KMS-11 (cell line): Measurements from ENCODE around the gene SLC34A1.
"Not testable (repeated sequence)": the region's sequence is repeated elsewhere in the genome, so short reads cannot be mapped to it uniquely, and the experiment has no call there.

Experiments
- H2AFZ ChIP-seq: fragments of 200-600 bp; sonication (generic); 2 replicates; pipeline ENCODE4 v1.6.1; 2016; ENCODE audit warnings: antibody characterized with exemption, mixed run types, low read depth
- H3K27ac ChIP-seq: fragments of 200-600 bp; sonication (generic); 2 replicates; pipeline ENCODE4 v1.6.1; 2016; ENCODE audit warnings: mild to moderate bottlenecking, mixed run types
- H3K27me3 ChIP-seq: fragments of 200-600 bp; sonication (generic); 2 replicates; pipeline ENCODE4 v1.6.1; 2017; ENCODE audit warnings: mild to moderate bottlenecking, low read depth, mixed run types, moderate library complexity; ENCODE audit not compliant: insufficient read depth
- H3K36me3 ChIP-seq: fragments of 200-600 bp; sonication (generic); 2 replicates; pipeline ENCODE4 v1.6.1; 2017; ENCODE audit warnings: mild to moderate bottlenecking, mixed run types; ENCODE audit not compliant: insufficient read depth
- H3K4me1 ChIP-seq: fragments of 200-600 bp; sonication (generic); 2 replicates; pipeline ENCODE4 v1.6.1; 2016; ENCODE audit warnings: mild to moderate bottlenecking, low read depth, mixed run types; ENCODE audit not compliant: poor library complexity, severe bottlenecking
- H3K4me2 ChIP-seq: fragments of 200-600 bp; sonication (generic); 2 replicates; pipeline ENCODE4 v1.7.0; 2016; ENCODE audit warnings: mild to moderate bottlenecking, mixed run types
- H3K4me3 ChIP-seq: fragments of 200-600 bp; sonication (generic); IDR thresholded peaks from 2 replicates; pipeline ENCODE4 v1.6.1; 2017; ENCODE audit warnings: low read depth, low read length, mixed read lengths; ENCODE audit not compliant: insufficient read depth
- H3K79me2 ChIP-seq: fragments of 200-600 bp; sonication (generic); 2 replicates; pipeline ENCODE4 v1.6.1; 2016; ENCODE audit warnings: low read depth, mixed run types; ENCODE audit not compliant: insufficient read depth
- H3K9ac ChIP-seq: fragments of 200-600 bp; sonication (generic); 2 replicates; pipeline ENCODE4 v1.6.1; 2016; ENCODE audit warnings: mild to moderate bottlenecking, mixed run types
- H4K20me1 ChIP-seq: fragments of 200-600 bp; sonication (generic); 2 replicates; pipeline ENCODE4 v1.6.1; 2016; ENCODE audit warnings: mild to moderate bottlenecking, mixed run types; ENCODE audit not compliant: insufficient read depth
- TF ChIP-seq, protein P1 (sequence below): fragments of 200-600 bp; sonication (generic); conservative IDR thresholded peaks from 2 replicates; pipeline ENCODE4 v1.6.1; 2017; ENCODE audit warnings: low read depth, mild to moderate bottlenecking, antibody characterized with exemption, low read length, moderate library complexity, mixed read lengths

Gene SLC34A1

DNA sequence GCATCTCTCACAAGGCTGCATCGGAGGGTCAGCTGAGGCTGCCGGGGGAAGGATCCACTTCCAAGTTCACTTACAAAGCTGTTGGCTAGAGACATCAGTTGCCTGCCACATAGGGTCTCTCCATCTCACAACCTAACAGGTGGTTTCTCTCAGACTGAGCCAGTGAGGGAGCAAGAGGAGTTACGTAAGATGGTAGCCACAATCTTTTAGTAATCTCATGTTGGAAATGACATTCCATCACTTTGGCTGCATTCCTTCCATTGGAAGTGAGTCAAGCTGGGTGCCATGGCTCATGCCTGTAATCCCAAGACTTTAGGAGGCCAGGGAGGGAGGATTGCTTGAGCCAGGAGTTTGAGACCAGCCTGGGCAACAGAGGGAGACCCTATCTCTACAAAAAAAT, 34.8 kb downstream of the SLC34A1 start:
- H3K36me3 ChIP-seq, result no peaks in the 10 kb centered on the region
- no peaks in the 10 kb centered on the region for H3K79me2 ChIP-seq
- no peak overlapping the region for H3K9ac ChIP-seq
- H4K20me1 ChIP-seq, result no peaks in the 10 kb centered on the region
- H3K4me2 ChIP-seq, result no peak overlapping the region
- TF ChIP-seq, protein P1, sequence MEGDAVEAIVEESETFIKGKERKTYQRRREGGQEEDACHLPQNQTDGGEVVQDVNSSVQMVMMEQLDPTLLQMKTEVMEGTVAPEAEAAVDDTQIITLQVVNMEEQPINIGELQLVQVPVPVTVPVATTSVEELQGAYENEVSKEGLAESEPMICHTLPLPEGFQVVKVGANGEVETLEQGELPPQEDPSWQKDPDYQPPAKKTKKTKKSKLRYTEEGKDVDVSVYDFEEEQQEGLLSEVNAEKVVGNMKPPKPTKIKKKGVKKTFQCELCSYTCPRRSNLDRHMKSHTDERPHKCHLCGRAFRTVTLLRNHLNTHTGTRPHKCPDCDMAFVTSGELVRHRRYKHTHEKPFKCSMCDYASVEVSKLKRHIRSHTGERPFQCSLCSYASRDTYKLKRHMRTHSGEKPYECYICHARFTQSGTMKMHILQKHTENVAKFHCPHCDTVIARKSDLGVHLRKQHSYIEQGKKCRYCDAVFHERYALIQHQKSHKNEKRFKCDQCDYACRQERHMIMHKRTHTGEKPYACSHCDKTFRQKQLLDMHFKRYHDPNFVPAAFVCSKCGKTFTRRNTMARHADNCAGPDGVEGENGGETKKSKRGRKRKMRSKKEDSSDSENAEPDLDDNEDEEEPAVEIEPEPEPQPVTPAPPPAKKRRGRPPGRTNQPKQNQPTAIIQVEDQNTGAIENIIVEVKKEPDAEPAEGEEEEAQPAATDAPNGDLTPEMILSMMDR, result no peak
- no peak overlapping the region for H3K27ac ChIP-seq
- H3K4me1 ChIP-seq, result peaks cover under 1% of the 10 kb centered on the region
- no peak overlapping the region for H3K4me3 ChIP-seq
- H2AFZ ChIP-seq, result no peak overlapping the region
- H3K27me3 ChIP-seq, result no peaks in the 10 kb centered on the region

DNA sequence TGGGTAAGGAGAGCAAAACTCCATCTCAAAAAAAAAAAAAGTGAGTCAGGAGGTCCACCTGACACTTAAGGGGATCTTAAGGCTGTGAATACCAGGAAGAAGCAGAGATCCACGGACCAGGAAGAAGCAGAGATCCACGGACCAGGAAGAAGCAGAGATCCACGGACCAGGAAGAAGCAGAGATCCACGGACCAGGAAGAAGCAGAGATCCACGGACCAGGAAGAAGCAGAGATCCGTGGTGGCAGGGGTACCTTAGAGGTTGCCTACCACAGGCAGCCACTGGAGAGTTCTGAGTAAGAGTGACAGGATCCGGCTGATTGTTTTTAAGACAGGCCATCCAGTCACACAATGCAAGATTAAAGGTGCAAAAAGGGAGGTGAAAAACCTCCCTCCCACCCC, 36.2 kb downstream of the SLC34A1 start:
- H2AFZ ChIP-seq, H4K20me1 ChIP-seq: not testable (repeated sequence)

DNA sequence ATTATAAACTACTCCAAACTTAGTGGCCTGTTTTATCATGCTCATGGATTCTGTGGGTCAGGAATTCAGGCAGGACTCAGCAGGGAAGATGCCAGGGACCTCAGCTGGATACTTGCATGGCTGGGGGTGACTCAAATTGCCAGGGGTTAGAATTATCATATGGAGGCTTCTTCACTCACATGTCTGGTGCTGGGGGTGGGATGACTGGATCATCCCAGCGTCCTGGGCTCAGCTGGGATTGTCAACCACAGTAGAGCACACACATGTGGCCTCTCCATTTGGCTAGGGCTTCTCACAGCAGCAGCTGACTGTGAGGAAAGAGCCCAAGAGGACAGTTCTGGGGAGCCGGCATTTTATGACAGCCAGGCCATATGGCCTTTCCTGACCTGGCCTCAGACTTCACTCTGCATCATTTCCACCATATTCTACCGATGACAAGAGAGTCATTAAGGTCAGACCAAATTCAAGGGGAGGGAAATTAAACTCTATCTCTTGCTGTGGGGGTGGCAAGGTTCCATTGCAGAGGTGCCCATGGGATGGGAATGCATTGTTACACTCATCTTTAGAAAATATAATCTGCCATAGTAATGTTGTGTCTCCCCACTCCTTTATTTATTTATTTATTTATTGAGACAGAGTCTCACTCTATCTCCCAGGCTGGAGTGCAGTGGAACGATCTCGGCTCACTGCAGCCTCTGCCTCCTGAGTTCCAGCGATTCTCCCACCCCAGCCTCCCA, 37.0 kb downstream of the SLC34A1 start:
- peaks cover 8% of the 10 kb centered on the region for H3K4me1 ChIP-seq
- no peak overlapping the region for H3K4me3 ChIP-seq
- no peak overlapping the region for H3K27ac ChIP-seq
- no peaks in the 10 kb centered on the region for H3K79me2 ChIP-seq
- H3K36me3 ChIP-seq, result no peaks in the 10 kb centered on the region
- H3K9ac ChIP-seq, result no peak overlapping the region
- no peaks in the 10 kb centered on the region for H3K27me3 ChIP-seq
- TF ChIP-seq, protein P1, result no peak
- no peak overlapping the region for H2AFZ ChIP-seq
- H3K4me2 ChIP-seq, result no peak overlapping the region
- H4K20me1 ChIP-seq, result no peaks in the 10 kb centered on the region

More for the DNA sequence above, 36.2 kb downstream of the SLC34A1 start:
- not testable (repeated sequence) for H3K4me3 ChIP-seq, H3K4me2 ChIP-seq, H3K79me2 ChIP-seq, H3K27ac ChIP-seq, H3K4me1 ChIP-seq, H3K9ac ChIP-seq, H3K27me3 ChIP-seq, H3K36me3 ChIP-seq

DNA sequence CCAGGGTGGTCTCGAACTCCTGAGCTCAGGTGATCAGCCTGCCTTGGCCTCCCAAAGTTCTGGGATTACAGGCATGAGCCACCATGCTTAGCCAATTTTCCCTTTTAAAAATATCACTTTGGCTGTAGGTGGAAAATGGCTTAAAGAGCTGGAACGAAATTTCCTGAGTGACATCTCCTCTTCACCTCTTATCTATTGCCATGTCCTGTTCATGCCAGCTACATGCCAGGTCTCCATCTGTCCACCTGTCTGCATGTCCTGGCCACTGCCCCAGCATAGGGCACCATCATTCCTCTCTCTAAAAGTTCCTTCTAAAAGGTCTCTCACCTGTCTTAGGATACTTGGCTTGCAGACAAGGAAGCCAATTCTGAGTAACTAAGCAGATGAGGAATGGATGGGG, 39.4 kb downstream of the SLC34A1 start:
- TF ChIP-seq, protein P1, result no peak
- no peaks in the 10 kb centered on the region for H3K79me2 ChIP-seq

DNA sequence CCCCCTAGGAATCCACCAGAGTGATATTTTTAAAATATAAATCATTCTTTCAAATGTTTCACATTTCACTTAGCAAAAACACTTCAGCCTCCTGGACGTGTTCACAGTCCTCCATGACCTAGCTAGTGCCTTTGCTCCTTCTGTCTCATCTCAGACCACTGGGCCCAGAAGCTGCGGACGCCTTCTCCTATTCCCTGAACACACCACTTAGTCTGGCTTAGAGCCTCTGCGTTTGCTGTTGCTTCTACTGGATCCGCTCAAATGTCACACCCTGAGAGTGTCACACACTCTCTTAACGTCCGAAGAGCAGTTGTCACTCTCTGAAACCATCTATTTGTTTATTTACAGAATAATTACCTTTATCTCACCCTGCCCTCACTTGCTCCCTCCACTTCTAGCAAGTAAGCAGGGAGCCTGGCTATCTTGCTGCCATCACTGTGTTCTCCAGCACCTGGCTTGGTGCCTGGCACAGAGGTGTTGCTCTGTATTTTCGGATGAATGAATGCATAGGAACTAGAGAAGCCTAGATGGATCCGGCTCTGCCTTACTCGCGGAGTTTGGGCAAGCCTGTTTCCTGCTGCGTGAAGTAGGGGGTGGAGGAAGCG, 41.1 kb downstream of the SLC34A1 start:
- Histone ChIP-seq H3K4me2 (peak overlapping the region; percentile 78), H3K9ac (peak overlapping the region; percentile 18; the same call in 1 of the 2 replicates), H3K27me3 (no peaks in the 10 kb centered on the region), H2AFZ (peak overlapping the region; percentile 71), H4K20me1 (no peaks in the 10 kb centered on the region), H3K4me3 (no peak overlapping the region), H3K36me3 (no peaks in the 10 kb centered on the region), H3K4me1 (peaks cover 38% of the 10 kb centered on the region), H3K27ac (peak overlapping the region; percentile 33; the same call in 1 of the 2 replicates), H3K79me2 (no peaks in the 10 kb centered on the region)
- TF ChIP-seq, protein P1, result no peak

More for the DNA sequence above, 39.4 kb downstream of the SLC34A1 start:
- no peak overlapping the region for H3K4me2 ChIP-seq
- H2AFZ ChIP-seq, result no peak overlapping the region
- H3K9ac ChIP-seq, result no peak overlapping the region
- no peak overlapping the region for H3K4me3 ChIP-seq
- H4K20me1 ChIP-seq, result no peaks in the 10 kb centered on the region
- no peak overlapping the region for H3K27ac ChIP-seq
- no peaks in the 10 kb centered on the region for H3K36me3 ChIP-seq
- H3K4me1 ChIP-seq, result peaks cover 22% of the 10 kb centered on the region
- H3K27me3 ChIP-seq, result no peaks in the 10 kb centered on the region
